Stimulated activated naive CD8-positive, alpha-beta T cell treated with anti-CD3 and anti-CD28 coated beads, Interleukin-15, Interleukin-2, amounts not matched to agents 100 U/mL and 50 U/mL, for 24 hours (primary cell): Measurements from ENCODE around the gene NUDT17.
"Not testable (repeated sequence)": the region's sequence is repeated elsewhere in the genome, so short reads cannot be mapped to it uniquely, and the experiment has no call there.

ENCODE experiments used
- ATAC-seq: fragments of 150-1000 bp; cut with Tn5 transposase; one replicate; pipeline ENCODE4 v1.10.0; 2021
- DNase-seq: peaks from one replicate; pipeline ENCODE4 v3.0.0; 2021

Gene NUDT17, protein sequence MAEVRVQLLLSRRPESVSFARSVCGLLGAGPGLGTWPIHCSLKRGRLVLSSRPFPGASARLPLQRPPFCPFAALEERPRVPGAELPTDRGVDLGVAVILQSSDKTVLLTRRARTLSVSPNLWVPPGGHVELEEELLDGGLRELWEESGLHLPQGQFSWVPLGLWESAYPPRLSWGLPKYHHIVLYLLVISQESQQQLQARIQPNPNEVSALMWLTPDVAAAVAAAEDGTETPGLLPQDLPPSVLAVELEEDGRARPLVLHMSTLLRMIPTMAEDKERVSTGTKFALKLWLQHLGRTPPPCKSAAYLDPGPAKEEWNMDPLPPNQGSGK

DNA sequence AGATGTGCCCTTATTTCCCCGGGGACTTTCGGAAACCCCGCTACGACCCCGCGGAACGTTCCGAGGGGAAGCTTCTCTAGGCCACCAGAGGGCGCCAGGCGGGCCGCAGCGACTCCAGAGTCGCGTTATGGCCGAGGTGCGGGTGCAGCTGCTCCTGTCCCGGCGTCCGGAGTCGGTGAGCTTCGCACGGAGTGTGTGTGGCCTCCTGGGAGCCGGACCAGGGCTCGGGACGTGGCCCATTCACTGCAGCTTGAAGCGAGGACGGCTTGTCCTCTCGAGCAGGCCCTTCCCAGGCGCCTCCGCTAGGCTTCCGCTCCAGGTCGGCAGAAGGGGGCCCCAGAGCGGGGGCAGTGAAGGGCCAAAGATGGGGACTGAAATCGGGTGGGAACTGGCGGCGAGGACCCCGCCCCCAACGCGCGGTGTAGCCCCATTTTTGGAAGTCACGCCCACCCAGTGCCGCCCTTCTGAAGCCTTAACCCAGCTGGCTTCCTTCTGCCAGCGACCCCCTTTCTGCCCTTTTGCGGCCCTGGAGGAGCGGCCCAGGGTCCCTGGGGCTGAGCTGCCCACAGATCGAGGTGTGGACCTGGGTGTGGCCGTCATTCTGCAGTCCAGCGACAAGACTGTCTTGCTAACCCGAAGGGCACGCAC, at the start of gene NUDT17:
Gene NUDT17 (plus strand): TSS at position 117 of the 648 bp plus-strand sequence. CDS start 11 bp downstream, at position 128.
- peak; percentile 76 for ATAC-seq
- DNase-seq = peak; percentile 87

DNA sequence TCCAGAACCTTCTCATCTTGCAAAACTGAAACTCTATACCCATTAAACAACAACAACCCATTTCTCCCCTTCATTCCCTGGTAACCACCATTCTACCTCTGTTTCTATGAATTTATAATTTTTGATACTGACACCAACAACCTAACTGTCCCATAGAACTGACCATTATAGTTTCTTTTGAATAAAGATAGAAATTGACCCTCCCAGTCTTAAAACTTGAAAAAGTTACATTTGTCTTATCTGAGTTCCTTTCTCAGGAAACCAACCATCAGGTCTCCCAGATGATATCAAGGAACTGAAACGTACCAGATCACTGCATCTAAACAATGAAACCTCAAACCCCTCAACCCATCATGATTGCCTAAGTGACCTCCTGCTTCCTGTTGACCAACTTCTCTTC, 48.7 kb upstream of the NUDT17 start:
- no peak for DNase-seq

DNA sequence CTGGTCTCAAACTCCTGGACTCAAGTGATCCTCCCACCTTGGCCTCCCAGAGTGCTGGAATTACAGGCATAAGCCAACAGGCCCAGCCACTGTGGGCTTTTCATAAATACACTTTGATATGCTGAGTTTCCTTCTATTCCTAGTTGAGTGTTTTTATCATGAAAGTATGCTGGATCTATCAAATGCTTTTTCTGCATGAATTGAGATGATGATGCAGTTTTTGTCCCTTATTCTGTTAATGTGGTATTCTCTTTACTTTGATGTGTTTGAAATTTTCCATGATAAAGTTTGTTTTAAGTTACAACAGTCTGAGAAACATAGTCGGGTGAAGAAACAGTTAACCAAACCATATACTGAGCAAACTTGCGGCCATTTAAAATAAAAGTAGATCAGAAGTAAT, 45.6 kb upstream of the NUDT17 start:
- DNase-seq (no peak), ATAC-seq (no peak)

More for the DNA sequence above, 48.7 kb upstream of the NUDT17 start:
- ATAC-seq = no peak

DNA sequence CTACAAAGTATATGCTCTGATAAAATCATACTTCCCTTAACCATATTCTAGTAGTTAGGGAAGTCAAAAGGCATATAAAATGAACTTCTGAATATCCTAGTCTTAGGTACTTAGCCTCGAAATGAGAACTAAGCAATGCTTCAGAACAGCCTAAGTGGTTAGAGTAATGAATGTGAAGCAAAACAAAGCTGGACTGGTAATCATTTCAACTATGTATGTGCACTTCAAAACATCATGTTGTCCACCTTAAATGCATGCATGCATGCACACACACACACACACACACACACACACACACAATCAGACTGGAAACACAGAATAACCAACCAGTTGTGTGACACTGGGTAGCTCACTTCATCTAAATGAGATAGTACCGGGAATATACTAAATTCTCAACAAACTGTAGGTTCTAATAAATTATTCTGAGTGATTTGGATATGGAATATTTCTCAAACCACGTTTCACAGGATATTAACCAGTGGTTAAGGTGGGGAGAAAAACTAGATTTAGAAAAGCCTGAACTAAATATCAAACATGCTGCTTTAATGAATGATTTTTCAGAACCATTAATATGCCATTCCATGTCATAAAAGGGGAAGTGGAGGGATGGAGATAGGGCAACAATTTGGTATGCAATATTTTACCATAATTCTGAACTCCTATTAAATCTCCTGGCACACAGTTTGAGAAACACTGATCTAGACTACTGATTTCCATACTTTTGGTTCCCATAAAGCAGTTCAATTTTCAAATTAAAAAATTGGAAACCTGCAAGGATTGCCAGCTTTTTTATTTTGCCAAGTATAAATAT, 41.0 kb upstream of the NUDT17 start:
- no peak for ATAC-seq

DNA sequence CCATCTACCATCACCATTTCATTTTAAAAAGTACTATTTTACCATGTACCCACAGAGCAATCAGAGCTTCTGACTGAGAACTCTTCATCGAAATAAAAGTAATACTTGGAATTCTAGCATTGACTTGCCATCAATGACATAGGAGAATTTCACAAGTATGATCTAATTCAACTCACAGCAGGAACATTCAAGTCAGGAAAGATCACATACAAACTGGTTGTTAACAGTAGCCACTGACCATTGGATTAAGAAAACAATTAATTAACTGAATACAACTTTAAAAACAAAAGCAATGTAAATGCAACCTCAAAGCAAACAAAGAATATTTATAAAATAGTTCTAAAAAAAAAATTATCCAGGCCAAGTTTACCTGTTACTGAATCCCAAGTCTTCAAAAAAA, 40.4 kb upstream of the NUDT17 start:
- ATAC-seq = no peak
- no peak for DNase-seq

More for the DNA sequence above, 41.0 kb upstream of the NUDT17 start:
- no peak for DNase-seq

DNA sequence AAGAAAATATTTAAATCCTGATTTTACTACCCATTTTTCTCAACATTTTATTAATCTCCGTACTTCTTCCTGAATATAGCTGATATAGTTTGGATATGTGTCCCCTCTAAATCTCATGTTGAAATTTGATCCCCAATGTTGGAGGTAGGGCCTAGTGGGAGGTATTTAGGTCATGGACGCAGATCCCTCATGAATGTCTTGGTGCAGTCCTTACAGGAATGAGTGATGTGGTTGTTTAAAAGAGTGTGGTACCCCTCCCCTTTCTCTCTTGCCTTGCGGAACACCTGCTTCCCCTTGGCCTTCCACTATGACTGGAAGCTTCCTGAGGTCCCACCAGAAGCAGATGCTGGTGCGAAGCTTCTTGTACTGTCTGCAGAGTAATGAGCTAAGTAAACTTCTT, 39.0 kb upstream of the NUDT17 start:
- ATAC-seq = no peak

DNA sequence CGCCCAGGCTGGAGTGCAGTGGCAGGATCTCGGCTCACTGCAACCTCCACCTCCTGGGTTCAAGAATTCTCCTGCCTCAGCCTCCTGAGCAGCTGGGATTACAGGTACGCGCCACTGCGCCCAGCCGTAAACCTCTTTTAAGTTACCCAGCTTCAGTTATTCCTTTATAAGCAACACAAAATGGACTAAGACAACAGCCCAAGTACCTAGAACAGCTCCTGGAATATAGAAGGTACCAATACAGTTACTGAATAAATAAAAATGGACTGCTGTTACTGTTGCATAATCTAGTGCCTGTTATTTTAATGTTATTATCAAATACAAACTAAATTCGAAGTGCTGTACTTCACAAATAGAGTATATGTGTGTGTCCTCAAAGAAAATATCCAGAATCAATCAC, 38.6 kb upstream of the NUDT17 start:
- DNase-seq = no peak
- ATAC-seq = no peak

More for the DNA sequence above, 39.0 kb upstream of the NUDT17 start:
- no peak for DNase-seq

DNA sequence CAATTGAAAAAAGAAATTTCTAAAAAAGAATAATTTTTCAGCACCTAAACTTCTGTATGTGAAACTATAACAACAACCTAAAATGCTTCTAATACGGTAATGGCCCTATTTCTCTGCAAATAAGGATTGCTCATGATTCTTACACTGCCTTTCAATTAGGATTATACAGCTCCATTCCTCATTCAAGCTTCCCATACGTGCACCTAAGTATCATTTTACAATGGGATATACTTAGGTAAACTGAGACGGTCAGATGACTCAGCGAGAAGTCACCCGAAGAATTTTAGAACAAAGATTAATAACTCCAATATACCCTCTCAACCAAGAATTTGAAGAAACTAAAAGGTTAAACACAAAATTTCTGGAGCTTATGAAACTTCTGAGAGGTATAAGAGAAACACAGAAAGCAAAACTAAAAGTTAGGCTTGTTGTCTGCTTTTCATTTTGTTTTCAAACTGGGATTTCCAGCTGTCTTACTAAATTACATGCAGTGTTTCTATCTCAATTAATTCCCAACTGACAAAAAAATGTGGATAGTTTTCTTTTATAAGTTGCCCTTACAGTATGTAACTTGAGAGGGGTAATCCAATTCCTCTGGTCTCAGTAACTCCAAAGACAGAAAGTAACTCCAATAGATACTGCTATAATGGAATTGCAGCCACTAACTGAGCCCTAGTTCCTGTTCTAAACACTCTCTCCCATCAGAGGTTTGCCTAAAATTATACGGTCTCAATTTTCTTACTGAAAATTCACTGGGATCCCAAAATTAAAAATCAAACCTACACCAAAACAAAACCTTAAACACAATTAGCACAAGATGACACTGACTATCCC, 32.2 kb upstream of the NUDT17 start:
- not testable (repeated sequence) for DNase-seq, ATAC-seq

DNA sequence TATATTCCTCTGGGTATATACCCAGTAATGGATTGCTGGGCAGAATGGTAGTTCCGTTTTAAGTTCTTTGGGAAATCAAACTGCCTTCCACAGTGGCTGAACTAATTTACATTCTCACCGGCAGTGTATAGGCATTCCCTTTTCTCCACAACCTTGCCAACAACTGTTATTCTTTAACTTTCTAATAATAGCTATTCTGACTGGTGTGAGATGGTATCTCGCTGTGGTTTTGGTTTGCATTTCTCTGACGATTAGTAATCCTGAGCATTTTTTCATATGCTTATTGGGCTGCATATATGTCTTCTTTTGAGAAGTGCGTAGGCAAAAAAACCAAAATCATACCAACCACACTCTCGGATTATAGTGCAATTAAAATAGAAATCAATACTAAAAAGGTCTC, 27.3 kb upstream of the NUDT17 start:
- not testable (repeated sequence) for DNase-seq
- peak; percentile 66 for ATAC-seq

DNA sequence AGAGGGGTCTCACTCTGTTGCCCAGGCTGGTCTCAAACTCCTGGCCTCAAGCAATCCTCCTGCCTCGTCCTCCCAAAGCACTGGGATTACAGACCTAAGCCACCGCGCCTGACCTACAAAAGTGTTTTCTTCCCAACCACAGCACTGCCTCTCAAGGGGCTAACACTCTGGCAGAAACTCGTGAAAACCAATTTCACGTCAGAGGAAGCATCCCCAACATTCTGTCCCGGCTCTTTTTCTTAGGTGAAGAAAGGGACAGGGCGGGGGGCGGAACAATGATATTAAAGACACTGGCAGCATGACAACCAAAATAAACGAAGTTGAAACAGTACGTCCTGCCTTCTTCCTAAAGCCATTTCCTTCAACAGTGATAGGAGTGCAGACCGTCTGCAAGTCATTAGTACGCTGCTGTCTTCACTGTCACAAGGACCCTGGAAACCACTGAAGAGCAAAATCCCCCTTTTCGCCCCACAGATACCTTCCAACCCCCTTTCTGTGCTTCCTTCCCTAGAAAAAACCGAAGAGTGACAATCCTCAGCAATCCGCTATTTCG, 22.6 kb upstream of the NUDT17 start:
- DNase-seq = not testable (repeated sequence)
- peak; percentile 16 for ATAC-seq

DNA sequence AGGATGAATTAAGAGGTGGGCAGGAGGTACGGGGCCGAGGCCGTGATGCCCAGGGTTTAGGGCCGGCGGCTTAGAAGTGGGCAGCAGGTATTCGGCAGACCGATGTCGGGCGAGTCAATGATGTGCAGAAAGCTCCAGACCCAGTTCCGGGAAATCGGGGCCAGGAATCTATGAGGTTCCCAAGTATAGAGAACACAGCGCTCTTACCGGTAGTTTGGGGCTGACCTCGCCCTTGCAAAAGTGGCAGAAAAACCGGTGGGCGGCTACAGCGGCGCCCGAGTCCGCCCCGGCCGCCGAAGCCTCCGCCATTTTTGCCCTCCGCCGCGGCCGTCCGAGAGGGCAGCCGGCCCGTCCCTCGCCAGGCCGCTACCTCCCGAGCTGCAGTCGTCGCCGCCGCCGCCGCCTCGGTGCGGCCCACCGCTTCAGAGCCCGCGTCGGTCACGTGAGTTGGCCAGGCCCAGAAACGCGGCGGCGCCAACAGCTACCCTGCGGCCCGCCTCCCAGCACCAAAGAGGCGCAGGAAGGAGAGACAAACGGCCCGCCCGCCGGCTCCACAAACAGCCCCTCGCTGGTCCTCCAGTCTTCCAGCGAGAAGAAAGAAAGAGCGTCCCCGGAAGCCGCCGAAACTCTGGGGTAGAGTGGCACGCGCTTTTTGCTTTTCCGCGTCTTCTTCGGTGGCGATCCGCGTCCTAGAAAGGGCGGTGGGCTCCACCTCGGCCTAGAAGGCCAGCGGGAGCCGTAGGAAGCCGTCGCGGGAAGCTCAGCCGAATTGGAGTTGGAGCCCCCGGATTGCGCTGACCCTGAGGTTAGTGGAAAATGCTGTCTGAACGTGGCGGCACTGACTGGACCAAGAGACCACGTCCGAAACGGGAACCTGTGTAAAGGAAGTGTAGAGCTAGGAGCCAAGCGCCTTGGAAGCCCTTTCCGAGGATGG, 21.6 kb upstream of the NUDT17 start, which contains the start of the genes POLR3C and RNF115:
Gene POLR3C (plus strand): TSS at position 636 of the 934 bp plus-strand sequence. CDS start 1,577 bp downstream, outside the sequence.
Gene RNF115 (minus strand): TSS at position 531 of the 934 bp plus-strand sequence. CDS start 222 bp downstream, at position 309.
- peak; percentile 69 for ATAC-seq

DNA sequence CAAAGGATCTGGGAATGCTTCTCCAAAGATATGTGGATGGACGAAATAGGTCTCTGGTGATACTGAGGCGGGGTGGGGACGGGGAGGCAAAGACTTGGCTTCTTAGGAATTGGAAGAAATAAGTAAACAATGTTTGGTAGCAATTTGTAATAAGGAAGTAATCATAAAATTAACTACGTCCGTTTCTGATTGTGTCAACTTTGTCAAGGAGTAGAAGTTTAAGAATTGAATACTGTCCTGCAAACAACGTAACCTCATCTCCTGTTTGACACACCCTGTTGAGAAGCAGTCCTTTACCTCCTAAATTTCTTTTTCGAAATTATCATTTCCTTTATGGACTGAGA, 21.0 kb upstream of the NUDT17 start:
- no peak for DNase-seq

More for the DNA sequence above, 21.6 kb upstream of the NUDT17 start, which contains the start of the genes POLR3C and RNF115:
- DNase-seq = peak; percentile 85

DNA sequence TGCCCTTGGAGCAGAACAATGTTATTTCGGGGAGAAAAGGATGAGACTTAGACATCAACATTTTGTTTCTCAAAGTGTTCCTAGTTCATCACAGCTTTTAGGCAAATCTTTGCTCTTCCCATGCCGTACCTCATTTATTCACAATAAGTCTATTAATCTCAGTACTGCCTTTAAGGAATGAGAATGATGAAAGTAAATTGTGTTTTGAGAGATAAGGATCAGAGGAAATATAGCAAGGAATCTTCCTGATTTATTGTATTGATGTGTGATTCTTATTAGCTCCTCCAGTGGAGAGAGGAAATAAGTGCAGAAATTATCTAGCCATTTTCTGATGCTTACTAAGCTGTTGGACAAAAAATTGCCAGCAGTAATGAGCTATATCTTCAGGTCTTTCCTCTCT, 19.4 kb upstream of the NUDT17 start:
- no peak for ATAC-seq
- DNase-seq = no peak

More for the DNA sequence above, 21.0 kb upstream of the NUDT17 start:
- ATAC-seq = no peak

DNA sequence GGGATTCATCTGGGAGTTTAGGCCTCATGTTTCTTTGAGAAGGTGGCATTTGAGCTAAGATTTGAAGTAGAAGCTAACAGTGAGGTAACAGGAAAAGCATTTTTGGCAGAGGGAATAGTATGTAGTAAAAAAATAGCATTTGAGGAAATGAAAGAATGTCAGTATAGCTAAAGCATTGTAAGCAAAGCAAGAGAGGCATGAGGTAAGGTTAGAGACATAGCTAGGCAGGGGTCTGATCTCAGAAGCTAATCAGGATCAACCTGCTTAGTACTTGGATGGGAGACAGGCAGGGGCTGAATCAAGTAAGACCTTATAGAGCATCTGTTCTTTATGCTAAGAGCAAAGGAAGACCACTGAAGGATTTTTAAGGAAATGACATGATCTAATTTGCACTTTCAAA, 17.5 kb upstream of the NUDT17 start:
- ATAC-seq (no peak), DNase-seq (no peak)

DNA sequence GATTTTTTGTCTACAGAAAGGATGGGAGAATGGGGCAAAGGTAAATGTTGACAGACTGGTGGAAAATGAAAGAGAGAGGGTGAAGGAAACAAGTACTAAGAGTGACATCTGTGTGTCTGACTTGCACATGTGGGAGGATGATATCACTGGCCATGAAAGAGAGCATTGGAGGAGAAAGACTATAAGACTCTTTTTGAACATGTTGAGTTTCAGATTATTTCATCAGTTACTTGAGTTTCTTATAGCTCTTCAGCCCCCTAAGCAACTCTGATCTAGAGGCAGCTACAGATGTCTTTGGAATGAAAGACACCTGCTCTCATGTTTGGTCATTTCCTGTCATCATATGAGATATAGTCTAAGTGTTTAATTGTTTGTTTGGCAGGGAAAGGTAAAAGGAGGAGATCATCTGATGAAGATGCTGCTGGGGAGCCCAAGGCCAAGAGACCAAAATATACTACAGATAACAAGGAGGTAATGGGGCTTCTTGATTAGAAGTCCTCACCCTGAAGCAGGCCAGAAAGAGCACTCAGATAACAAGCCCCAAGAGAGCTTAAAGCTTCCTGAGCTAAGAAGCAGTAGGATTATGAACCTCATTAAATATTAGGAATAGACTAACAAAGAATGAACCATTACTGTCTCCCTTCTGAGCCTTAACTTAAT, 16.9 kb upstream of the NUDT17 start:
- DNase-seq (no peak), ATAC-seq (peak; percentile 73)

DNA sequence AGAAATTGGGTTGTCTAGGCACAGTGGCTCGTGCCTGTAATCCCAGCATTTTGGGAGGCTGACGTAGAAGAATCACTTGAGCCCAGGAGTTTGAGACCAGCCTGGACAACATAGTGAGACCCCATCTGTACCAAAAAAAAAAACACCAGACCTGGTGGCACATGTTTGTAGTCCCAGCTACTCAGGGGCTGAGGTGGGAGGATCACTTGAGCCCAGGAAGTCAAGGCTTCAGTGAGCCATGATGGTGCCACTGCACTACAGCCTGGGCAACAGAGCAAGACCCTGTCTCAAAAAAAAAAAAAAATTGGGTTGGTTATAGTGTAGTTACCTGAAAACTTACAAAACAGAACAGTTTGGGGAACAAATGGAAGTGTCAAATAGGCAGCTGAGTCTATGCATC, 14.6 kb upstream of the NUDT17 start:
- not testable (repeated sequence) for DNase-seq, ATAC-seq

DNA sequence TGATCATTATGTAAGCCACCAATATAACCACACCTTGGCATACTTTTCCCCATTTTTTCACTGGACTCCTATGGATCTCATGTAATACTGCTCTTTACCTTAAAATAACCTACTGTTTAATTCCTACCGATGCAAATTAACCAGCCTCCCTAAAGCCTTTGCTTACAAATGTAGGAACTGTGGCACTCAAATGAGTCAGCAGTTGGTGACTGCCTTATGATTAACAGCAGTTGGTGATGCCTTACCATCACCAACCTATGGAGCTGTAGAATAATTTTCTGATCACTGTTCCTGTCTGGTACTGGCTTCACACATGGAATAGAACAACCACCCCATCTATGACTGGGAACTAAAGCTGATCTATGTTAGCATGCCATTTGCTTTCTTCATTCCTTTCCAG, 7.8 kb upstream of the NUDT17 start:
- no peak for DNase-seq
- ATAC-seq = peak; percentile 42

DNA sequence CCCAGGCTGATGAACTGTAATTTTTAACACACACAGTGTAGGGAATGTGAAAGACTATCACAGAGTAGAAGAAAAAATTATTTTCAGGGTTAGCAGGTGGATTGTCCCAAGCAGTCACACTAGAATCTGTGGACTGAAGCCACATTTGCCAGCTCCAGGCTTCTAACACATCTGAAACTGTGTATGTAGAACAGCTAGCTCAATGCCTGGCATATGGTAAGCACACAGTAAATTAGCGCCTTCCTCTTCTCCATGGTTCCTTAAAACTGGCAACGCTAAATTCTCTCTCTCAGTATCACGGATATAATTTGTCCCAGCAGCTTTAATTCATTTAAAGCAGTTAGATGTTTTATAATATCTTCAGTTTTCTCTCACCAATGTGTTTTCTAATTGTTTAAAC, 2.4 kb upstream of the NUDT17 start:
- ATAC-seq (no peak), DNase-seq (no peak)

DNA sequence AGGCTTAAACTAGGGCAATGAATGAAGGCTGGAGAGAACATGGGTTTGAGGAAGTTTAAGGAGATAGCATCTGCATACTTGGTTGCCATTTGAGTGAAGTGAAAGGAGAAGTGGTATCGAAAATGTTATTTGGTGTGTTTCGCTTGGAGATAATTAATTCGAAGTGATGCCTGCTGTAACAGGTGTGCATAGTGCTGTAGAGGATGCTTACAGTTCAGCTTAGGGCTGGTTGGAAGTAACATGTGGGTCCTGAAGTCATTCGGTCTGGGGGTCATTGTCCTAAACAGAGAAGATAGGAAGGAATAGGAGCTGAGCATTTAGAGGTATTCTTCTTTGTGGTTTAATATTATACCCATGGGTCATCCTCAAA, 301 bp upstream of the NUDT17 start:
- DNase-seq (no peak), ATAC-seq (peak; percentile 44)

DNA sequence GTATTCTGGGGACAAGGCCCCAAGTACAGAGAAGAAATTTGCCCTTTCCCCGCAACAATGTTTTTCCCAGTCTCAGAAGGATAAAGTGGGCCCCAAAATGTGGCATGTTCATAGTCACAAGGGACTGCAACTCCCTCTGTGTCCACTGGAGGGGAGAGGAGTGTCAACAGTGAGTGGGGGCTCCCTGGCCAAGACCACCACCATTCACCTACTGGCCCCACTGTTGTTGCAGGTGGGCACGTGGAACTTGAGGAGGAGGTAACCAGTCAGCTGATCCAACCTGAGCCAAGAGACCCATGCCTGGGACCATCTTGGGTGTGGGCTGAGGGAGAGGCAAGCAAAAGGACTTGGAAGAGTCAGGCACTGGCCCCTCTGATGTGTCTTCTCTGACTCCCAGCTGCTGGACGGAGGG, 777 bp downstream of the NUDT17 start:
- ATAC-seq (no peak), DNase-seq (peak; percentile 33)
